Mucosa of rectum (tissue), 2 donors: Measurements from ENCODE around the gene PPP1R18.

Experiments
- H3K27ac ChIP-seq, 2 donors: one replicate each; pipeline ENCODE4 v1.7.0; 2013; ENCODE audit warnings: inconsistent platforms in 2 of 2, low read depth in 2 of 2, low read length in 2 of 2
- H3K27me3 ChIP-seq, 2 donors: one replicate each; pipeline ENCODE4 v1.7.0; 2013; ENCODE audit warnings: low read length in 2 of 2; ENCODE audit not compliant: control insufficient read depth in 2 of 2, insufficient read depth in 2 of 2
- H3K36me3 ChIP-seq, 2 donors: one replicate each; pipeline ENCODE4 v1.7.0; 2013; ENCODE audit warnings: low read length in 2 of 2; ENCODE audit not compliant: control insufficient read depth in 2 of 2, insufficient read depth in 2 of 2
- H3K4me1 ChIP-seq, 2 donors: one replicate each; pipeline ENCODE4 v1.7.0; 2013; ENCODE audit warnings: low read length in 2 of 2, mild to moderate bottlenecking in 1 of 2; ENCODE audit not compliant: control insufficient read depth in 2 of 2, insufficient read depth in 2 of 2
- H3K4me3 ChIP-seq, 2 donors: one replicate each; pipeline ENCODE4 v1.7.0; 2013; ENCODE audit warnings: low read length in 2 of 2
- H3K9ac ChIP-seq, 2 donors: one replicate each; pipeline ENCODE4 v1.7.0; 2013; ENCODE audit warnings: low read length in 2 of 2, low read depth in 1 of 2, mild to moderate bottlenecking in 1 of 2
- H3K9me3 ChIP-seq, 2 donors: one replicate each; pipeline ENCODE4 v1.7.0; 2013; ENCODE audit warnings: low read length in 2 of 2; ENCODE audit not compliant: control insufficient read depth in 2 of 2
- donor health status: healthy.
- donor health status: Normal muscosa, but diverticular disease.

PPP1R18 gene, protein sequence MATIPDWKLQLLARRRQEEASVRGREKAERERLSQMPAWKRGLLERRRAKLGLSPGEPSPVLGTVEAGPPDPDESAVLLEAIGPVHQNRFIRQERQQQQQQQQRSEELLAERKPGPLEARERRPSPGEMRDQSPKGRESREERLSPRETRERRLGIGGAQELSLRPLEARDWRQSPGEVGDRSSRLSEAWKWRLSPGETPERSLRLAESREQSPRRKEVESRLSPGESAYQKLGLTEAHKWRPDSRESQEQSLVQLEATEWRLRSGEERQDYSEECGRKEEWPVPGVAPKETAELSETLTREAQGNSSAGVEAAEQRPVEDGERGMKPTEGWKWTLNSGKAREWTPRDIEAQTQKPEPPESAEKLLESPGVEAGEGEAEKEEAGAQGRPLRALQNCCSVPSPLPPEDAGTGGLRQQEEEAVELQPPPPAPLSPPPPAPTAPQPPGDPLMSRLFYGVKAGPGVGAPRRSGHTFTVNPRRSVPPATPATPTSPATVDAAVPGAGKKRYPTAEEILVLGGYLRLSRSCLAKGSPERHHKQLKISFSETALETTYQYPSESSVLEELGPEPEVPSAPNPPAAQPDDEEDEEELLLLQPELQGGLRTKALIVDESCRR

GRCh38 chr6:30686009-30686907, at the start of gene PPP1R18:
Gene PPP1R18, minus strand, starts transcription at chr6:30686645. Its CDS starts 627 bp downstream, at chr6:30686018.
- Histone ChIP-seq H3K4me1 (peaks cover 41 to 51% of the 10 kb centered on the region in 2 donors), H3K27me3 (peaks cover 0 to 3% of the 10 kb centered on the region in 2 donors), H3K36me3 (no peaks in the 10 kb centered on the region), H3K9me3 (no peaks in the 10 kb centered on the region), H3K9ac (peak within 1 kb of the TSS; percentile 78 to 87), H3K4me3 (peak within 1 kb of the TSS; percentile 68 to 90), H3K27ac (peak within 1 kb of the TSS; percentile 88 to 97)

DNA sequence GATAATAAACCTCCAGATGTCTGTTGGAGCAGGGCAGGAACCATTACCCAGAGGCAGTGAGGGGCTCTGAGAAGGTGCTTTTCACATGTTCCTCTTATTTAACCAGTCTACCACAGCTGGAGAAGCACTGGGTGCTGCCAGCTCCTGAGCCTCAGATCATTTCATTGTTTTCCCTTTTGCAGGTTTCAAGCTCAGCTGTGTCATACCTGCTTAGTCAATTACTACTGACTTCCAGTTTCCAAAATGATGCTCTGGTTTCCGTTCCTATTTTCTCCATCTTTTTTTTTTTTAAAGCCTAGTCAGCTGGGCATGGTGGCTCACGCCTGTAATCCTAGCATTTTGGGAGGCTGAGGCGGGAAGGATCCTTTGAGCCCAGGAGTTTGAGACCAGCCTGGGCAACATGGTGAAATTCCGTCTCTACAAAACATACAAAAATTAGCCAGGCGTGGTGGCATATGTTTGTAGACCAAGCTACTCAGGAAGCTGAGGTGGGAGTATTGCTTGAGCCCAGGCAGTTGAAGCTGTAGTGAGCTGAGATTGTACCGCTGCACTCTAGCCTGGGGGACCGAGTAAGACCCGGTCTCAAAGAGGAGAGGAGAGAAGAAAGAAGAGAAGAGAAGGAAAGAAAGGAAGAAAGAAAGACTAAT, 49.3 kb upstream of the PPP1R18 start:
- H3K27ac ChIP-seq = no peak overlapping the region
- H3K9ac ChIP-seq = no peak overlapping the region
- H3K36me3 ChIP-seq = peaks cover 43 to 55% of the 10 kb centered on the region in 2 donors
- no peak overlapping the region for H3K4me3 ChIP-seq
- H3K9me3 ChIP-seq = no peaks in the 10 kb centered on the region
- no peaks in the 10 kb centered on the region for H3K27me3 ChIP-seq
- peaks cover 21% of the 10 kb centered on the region in 2 donors for H3K4me1 ChIP-seq

GRCh38 chr6:30732237-30732943, 45.9 kb upstream of the PPP1R18 start:
- Histone ChIP-seq H3K9ac (no peak overlapping the region), H3K4me3 (no peak overlapping the region), H3K9me3 (no peaks in the 10 kb centered on the region), H3K27me3 (no peaks in the 10 kb centered on the region), H3K36me3 (peaks cover 46 to 55% of the 10 kb centered on the region in 2 donors), H3K27ac (no peak overlapping the region), H3K4me1 (peaks cover 11 to 15% of the 10 kb centered on the region in 2 donors)

DNA sequence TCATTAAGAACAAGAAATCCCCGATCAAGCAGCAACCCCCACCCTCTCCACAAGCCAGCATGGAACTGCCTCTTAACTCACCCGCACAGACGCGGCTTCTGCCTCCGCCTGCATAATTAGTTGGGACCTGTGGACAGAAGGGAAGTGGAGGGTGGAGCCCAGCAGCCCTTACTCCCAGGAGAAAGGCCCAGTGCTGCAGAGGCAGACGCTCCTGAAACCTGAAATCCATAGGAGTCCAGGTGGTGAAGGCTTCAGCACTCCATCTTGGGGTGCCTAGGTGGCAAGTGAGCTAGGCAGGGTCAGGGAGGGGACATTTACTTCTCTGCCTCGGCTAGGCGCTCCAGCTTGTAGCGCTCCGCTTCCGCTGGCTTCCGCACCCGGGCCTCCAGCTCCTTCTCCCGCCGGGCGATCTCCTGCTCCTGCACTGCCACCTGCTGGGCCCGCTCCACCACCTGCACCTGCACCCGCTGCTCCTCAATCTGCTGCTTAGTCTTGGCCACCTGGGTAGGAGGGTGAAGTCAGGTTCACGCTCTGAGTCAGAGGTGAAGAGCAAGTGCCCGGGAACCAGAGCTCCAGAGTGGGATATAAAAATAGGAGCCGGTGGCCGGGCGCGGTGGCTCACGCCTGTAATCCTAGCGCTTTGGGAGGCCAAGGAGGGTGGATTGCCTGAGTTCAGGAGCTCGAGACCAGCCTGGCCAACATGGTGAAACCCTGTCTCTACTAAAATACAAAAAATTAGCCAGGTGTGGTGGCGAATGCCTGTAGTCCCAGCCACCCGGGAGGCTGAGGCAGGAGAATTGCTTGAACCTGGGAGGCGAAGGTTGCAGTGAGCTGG, 44.4 kb upstream of the PPP1R18 start:
- Histone ChIP-seq H3K9ac (peak overlapping the region; percentile 47 to 60), H3K4me1 (peaks cover 5 to 7% of the 10 kb centered on the region in 2 donors), H3K36me3 (peaks cover 43 to 62% of the 10 kb centered on the region in 2 donors), H3K27ac (peak overlapping the region; percentile 56 to 67), H3K27me3 (no peaks in the 10 kb centered on the region), H3K4me3 (peak overlapping the region; percentile 56 to 58), H3K9me3 (no peaks in the 10 kb centered on the region)

DNA sequence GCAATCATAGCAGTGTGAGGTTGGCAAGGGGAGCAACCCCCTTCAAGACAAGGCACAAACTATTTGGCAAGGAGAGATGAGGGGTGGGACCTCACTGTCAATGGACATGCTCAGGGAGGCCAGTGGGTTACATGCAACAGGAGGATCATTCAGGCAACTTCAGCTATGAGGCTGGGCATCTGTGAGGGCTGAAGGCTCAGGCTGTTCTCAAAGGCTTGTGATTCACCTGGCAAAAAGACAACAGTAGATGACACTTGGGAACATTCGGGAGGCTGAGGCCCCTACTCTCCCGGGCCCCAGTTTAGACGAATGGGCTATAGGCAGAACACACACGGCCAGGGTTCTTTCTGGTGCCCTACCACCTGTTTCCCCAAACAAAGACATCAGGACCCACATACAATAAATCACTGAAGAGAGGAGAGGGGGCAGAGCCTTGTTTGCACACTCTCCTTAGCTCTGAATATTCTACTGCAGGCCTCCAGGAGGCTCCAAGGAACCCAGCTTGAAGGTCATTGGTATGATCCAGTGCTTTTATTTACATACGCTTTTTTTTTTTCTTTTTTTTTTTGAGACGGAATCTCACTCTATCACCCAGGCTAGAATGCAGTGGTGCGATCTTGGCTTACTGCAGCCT, 41.6 kb upstream of the PPP1R18 start:
- no peak overlapping the region for H3K9ac ChIP-seq
- peaks cover 57 to 77% of the 10 kb centered on the region in 2 donors for H3K36me3 ChIP-seq
- H3K4me3 ChIP-seq = no peak overlapping the region
- no peak overlapping the region for H3K27ac ChIP-seq
- no peaks in the 10 kb centered on the region for H3K9me3 ChIP-seq
- peaks cover 7 to 9% of the 10 kb centered on the region in 2 donors for H3K4me1 ChIP-seq
- no peaks in the 10 kb centered on the region for H3K27me3 ChIP-seq

GRCh38 chr6:30726506-30727413, 40.3 kb upstream of the PPP1R18 start:
- no peaks in the 10 kb centered on the region for H3K27me3 ChIP-seq
- H3K4me3 ChIP-seq = no peak overlapping the region
- no peak overlapping the region for H3K9ac ChIP-seq
- H3K9me3 ChIP-seq = no peaks in the 10 kb centered on the region
- no peak overlapping the region for H3K27ac ChIP-seq
- H3K36me3 ChIP-seq = peaks cover 55 to 75% of the 10 kb centered on the region in 2 donors
- peaks cover 14 to 17% of the 10 kb centered on the region in 2 donors for H3K4me1 ChIP-seq

- peaks cover 17 to 19% of the 10 kb centered on the region in 2 donors for H3K4me1 ChIP-seq
- no peaks in the 10 kb centered on the region for H3K27me3 ChIP-seq
- peaks cover 55 to 71% of the 10 kb centered on the region in 2 donors for H3K36me3 ChIP-seq
- H3K9me3 ChIP-seq = no peaks in the 10 kb centered on the region
- H3K4me3 ChIP-seq = no peak overlapping the region
- peak overlapping the region in 1 of 2 donors; percentile 54 for H3K9ac ChIP-seq
- no peak overlapping the region for H3K27ac ChIP-seq
Measured at GRCh38 chr6:30725713-30726505, 39.5 kb upstream of the PPP1R18 start.
